ENCODE measurements around the gene METTL16. TPM values are rescaled to one million over a fixed set of nuclear protein-coding genes. Genes with fewer than 3 reads are reported as not detected.

Gene METTL16
- total and polyA plus RNA-seq, 2 of the 4 experiments (the other 2 are of a cell fraction): 11.8 to 15.4 TPM

DNA sequence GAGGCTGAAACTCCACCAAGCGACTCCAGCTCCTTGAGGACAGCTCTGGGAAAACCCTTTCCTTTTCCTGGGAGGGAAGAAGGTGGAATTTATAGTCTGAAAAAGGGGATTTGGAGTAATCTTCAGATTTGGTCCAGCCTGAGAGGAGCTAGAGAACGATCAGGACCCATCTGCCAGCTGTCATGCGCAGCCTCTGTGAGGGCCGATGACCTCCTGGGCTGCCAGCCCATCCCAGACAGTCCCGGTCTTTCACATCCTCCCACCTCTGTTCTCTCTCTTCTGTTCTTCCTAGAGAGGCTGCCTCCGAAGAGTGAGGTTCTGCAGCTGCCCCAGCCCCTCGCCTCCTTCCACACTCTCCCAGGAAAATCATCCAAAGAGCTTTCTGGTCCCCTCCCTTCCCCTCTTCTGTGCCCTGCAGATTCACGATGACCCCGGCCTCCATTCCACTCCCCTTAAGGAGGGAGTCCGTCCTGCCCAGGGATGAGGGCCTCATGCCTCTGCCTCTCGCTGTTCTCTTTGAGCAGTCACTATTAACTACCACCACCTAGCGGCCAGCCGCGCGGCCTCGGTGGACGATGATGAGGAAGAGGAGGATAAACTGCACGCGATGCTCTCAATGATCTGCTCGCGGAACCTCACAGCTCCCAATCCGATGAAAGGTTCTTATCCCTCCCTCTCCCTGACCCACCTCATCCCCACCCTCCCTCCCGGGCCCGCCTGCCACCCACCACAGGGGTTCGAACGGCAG lies 144.8 kb downstream of the METTL16 start:
- no peak overlapping the region for H3K18ac ChIP-seq (ENCODE audit: low read depth, low read length)
- peaks cover 4% of the 10 kb centered on the region; the same call in 1 of the 2 replicates for H4K20me1 ChIP-seq (ENCODE audit: insufficient read depth, low read length)
- H3K79me1 ChIP-seq (ENCODE audit: low read depth in 1 of 2, low read length in 2 of 2): no peaks in the 10 kb centered on the region; a peak in 1 of 4 replicates
- no peak overlapping the region for H4K91ac ChIP-seq (ENCODE audit: insufficient read depth, low read depth, low read length)
- no peaks in the 10 kb centered on the region for H3K9me1 ChIP-seq (ENCODE audit: insufficient read depth, low read length)
- H2BK120ac ChIP-seq (ENCODE audit: low read depth, low read length): no peak overlapping the region
- H2AFZ ChIP-seq (replicated peaks; ENCODE audit: low read length, poor library complexity): no peak overlapping the region
- H2BK20ac ChIP-seq (ENCODE audit: low read depth, low read length): no peak overlapping the region
- no peak overlapping the region for H2BK15ac ChIP-seq (ENCODE audit: low read depth, low read length)
- peak overlapping the region; percentile 65 for H2AK9ac ChIP-seq (replicated peaks; ENCODE audit: low read depth, low read length, poor library complexity)
- dilution Hi-C loops (cut with HindIII; ENCODE audit: low sequenced_read_pairs, unreplicated experiment) (no loop called here), in situ Hi-C loops (cut with MboI; ENCODE audit: low sequenced_read_pairs) (no loop called here), intact Hi-C loops (cut with micrococcal nuclease) (no loop called here)
- no peak overlapping the region for H3K9ac ChIP-seq (ENCODE audit: low read depth, low read length)
- no peak for DNase-seq
- WGBS, 2 experiments (ENCODE audit: extremely low coverage in 2 of 2, insufficient read length in 1 of 2): 70% methylated on average over 3 of the region's 26 CpGs; no CpG with 5 or more reads in 1 of the 2 experiments
- H3K36me3 ChIP-seq (ENCODE audit: control insufficient read depth, insufficient read depth, low read length): peaks cover 46% of the 10 kb centered on the region
- no peak overlapping the region for H3K27ac ChIP-seq (ENCODE audit: insufficient read depth, low read length)
- no peaks in the 10 kb centered on the region for H3K27me3 ChIP-seq (ENCODE audit: control insufficient read depth, insufficient read depth, low read length)
- H3K14ac ChIP-seq (replicated peaks; ENCODE audit: low read depth, low read length): no peak overlapping the region
- CTCF ChIA-PET: no interaction called here
- H3K4me2 ChIP-seq (ENCODE audit: low read depth, low read length): no peak overlapping the region
- H4K8ac ChIP-seq (ENCODE audit: low read depth in 2 of 2, low read length in 2 of 2): no peak overlapping the region
- H3K9me3 ChIP-seq (ENCODE audit: control insufficient read depth, insufficient read depth, low read length): no peaks in the 10 kb centered on the region
- POLR2A ChIA-PET (ENCODE audit: unreplicated experiment): no interaction called here
- no TSS peak for BruUV-seq (replicated peaks)
- H2BK5ac ChIP-seq (ENCODE audit: low read depth, low read length, poor library complexity, severe bottlenecking): no peak overlapping the region
- H3K4me3 ChIP-seq (ENCODE audit: insufficient read depth, low read depth, low read length): no peak overlapping the region
- no peak overlapping the region for H3K23ac ChIP-seq (ENCODE audit: low read depth, low read length)
- no peak overlapping the region for H4K5ac ChIP-seq (ENCODE audit: low read depth, low read length)
- no peaks in the 10 kb centered on the region for H3K4me1 ChIP-seq (ENCODE audit: control insufficient read depth, insufficient read depth, low read length)
- H2AK5ac ChIP-seq (ENCODE audit: low read depth, low read length): no peak overlapping the region
- 0 out of 2 replicates have a peak, but pooled peaks have one; percentile 12 for ATAC-seq (ENCODE audit: low read depth)
- no peak overlapping the region for H3K56ac ChIP-seq (ENCODE audit: extremely low read depth, insufficient read depth, low read length)
- H3K4ac ChIP-seq (ENCODE audit: low read depth, low read length): no peak overlapping the region
- no peak for TF ChIP-seq NFE2L2 (IDR thresholded peaks at IDR 0.05; ENCODE audit: low read depth, low read length)
- 0 out of 2 replicates have a peak, but pooled peaks have one; percentile 10 for TF ChIP-seq CTCF (conservative IDR thresholded peaks at IDR 0.05; ENCODE audit: low read depth, low read length)

Small RNA genes lying within 50 kb of the gene (microRNA-seq; reads per million reads assigned to microRNA genes)
- gene AC006435.3 (ENCODE audit: insufficient read depth, insufficient read length) (not detected), gene AC006435.4 (ENCODE audit: insufficient read depth, insufficient read length) (not detected), gene AC006435.5 (ENCODE audit: insufficient read depth, insufficient read length) (not detected)

Small RNA genes lying within 50 kb of the gene (small RNA-seq; reads per million reads assigned to genes)
- gene AC006435.3 (0 reads per million in 5 experiments), gene AC006435.4 (0 reads per million in 5 experiments), gene AC006435.5 (0 reads per million in 5 experiments)

Other genes with a start within 250 kb of the METTL16 start
- 16.3 and 18.9 TPM in 2 replicates for gene SMG6, start 208.1 kb downstream of the METTL16 start, total RNA-seq (2012; rRNA removed)
- gene SMG6, start 208.1 kb downstream of the METTL16 start, polyA plus RNA-seq (2012; rRNA removed): 23.5 and 30.3 TPM in 2 replicates
- gene SRR, start 207.9 kb downstream of the METTL16 start, total RNA-seq (2012; rRNA removed): 38.0 and 52.7 TPM in 2 replicates
- 13.1 and 14.5 TPM in 2 replicates for gene SRR, start 207.9 kb downstream of the METTL16 start, polyA plus RNA-seq (2012; rRNA removed)
- gene TSR1, start 175.4 kb downstream of the METTL16 start, total RNA-seq (2012; rRNA removed): 72.6 and 79.2 TPM in 2 replicates
- 21.0 and 22.6 TPM in 2 replicates for gene TSR1, start 175.4 kb downstream of the METTL16 start, polyA plus RNA-seq (2012; rRNA removed)
- gene SGSM2, start 174.4 kb downstream of the METTL16 start, total RNA-seq (2012; rRNA removed): 12.2 and 13.6 TPM in 2 replicates
- 79.6 and 81.2 TPM in 2 replicates for gene SGSM2, start 174.4 kb downstream of the METTL16 start, polyA plus RNA-seq (2012; rRNA removed)
- gene MNT, start 110.8 kb downstream of the METTL16 start, total RNA-seq (2012; rRNA removed): 1.4 and 1.9 TPM in 2 replicates
- 8.3 and 9.4 TPM in 2 replicates for gene MNT, start 110.8 kb downstream of the METTL16 start, polyA plus RNA-seq (2012; rRNA removed)
- 121 and 127 TPM in 2 replicates for gene PAFAH1B1, start 81.8 kb upstream of the METTL16 start, total RNA-seq (2012; rRNA removed)
- gene PAFAH1B1, start 81.8 kb upstream of the METTL16 start, polyA plus RNA-seq (2012; rRNA removed): 52.7 and 64.5 TPM in 2 replicates
- 12.5 and 12.9 TPM in 2 replicates for gene CLUH, start 199.9 kb upstream of the METTL16 start, total RNA-seq (2012; rRNA removed)
- gene CLUH, start 199.9 kb upstream of the METTL16 start, polyA plus RNA-seq (2012; rRNA removed): 42.0 and 51.0 TPM in 2 replicates
- gene CCDC92B, start 237.8 kb upstream of the METTL16 start, total RNA-seq (2012; rRNA removed): not detected in 2 replicates
- not detected in 2 replicates for gene CCDC92B, start 237.8 kb upstream of the METTL16 start, polyA plus RNA-seq (2012; rRNA removed)